GM20000 (cell line): Measurements from ENCODE around the gene LRRC3.
A peak's percentile ranks its signal among the peaks of the same experiment; 100 is the strongest.
"Not testable (repeated sequence)": the region's sequence is repeated elsewhere in the genome, so short reads cannot be mapped to it uniquely, and the experiment has no call there.

Experiments
- DNase-seq: peaks from one replicate; pipeline ENCODE4 v3.0.0; 2012; ENCODE audit warnings: low spot score
- CTCF ChIP-seq: IDR thresholded peaks from 2 replicates; pipeline ENCODE4 v1.5.1; 2012; ENCODE audit warnings: mild to moderate bottlenecking, control low read depth; ENCODE audit errors: extremely low read depth, missing control alignments

Gene LRRC3

GRCh38 chr21:44478124-44478800 lies 23.0 kb downstream of the LRRC3 start:
- no peak for DNase-seq

GRCh38 chr21:44478801-44479167 lies 23.5 kb downstream of the LRRC3 start:
- no peak for DNase-seq
- no peak for TF ChIP-seq CTCF

More at GRCh38 chr21:44478124-44478800, 23.0 kb downstream of the LRRC3 start:
- no peak for TF ChIP-seq CTCF

- not testable (repeated sequence) for DNase-seq
- peak; percentile 62 for TF ChIP-seq CTCF
Measured at GRCh38 chr21:44479556-44480199, 24.4 kb downstream of the LRRC3 start.

- DNase-seq = no peak
- TF ChIP-seq CTCF = no peak
Measured at GRCh38 chr21:44480200-44481053, 25.1 kb downstream of the LRRC3 start.

- DNase-seq = no peak
- no peak for TF ChIP-seq CTCF
Measured at GRCh38 chr21:44482581-44483287, 27.4 kb downstream of the LRRC3 start.

- TF ChIP-seq CTCF = no peak
- DNase-seq = no peak
Measured at GRCh38 chr21:44483288-44484237, 28.3 kb downstream of the LRRC3 start.
